Mesenteric fat pad (tissue), 1 donor: ENCODE data around the gene TRIM32. TPM values are rescaled to one million over a fixed set of nuclear protein-coding genes. Genes with fewer than 3 reads are reported as not detected.
"Not testable (repeated sequence)": the region's sequence is repeated elsewhere in the genome, so short reads cannot be mapped to it uniquely, and the experiment has no call there.

ENCODE experiments used
- DNase-seq: peaks from one replicate; pipeline ENCODE4 v3.0.0-alpha.2; 2020; ENCODE audit warnings: low spot score
- total RNA-seq: library from RNA; stranded (reverse); fragmentation: NEBNext Ultra II Directional; extraction: Animal tissue kit (Norgen Biotek cat#: 25700); gene quantifications from one replicate; pipeline ENCODE4 v1.2.1, GENCODE V29; 2021
- donor health status: DM: yes; HTN: yes; CAD: no.

Gene TRIM32
- total RNA-seq, 1 donor from 2014 or later: 19.8 TPM

- DNase-seq: no peak
These were observed 13.7 kb upstream of the TRIM32 start for GRCh38 chr9:116673375-116673774.

- DNase-seq: no peak
These were observed 12.7 kb upstream of the TRIM32 start for GRCh38 chr9:116674210-116674980.

GRCh38 chr9:116683535-116683934, 3.6 kb upstream of the TRIM32 start:
- DNase-seq: no peak

GRCh38 chr9:116685166-116685565, 1.9 kb upstream of the TRIM32 start:
- no peak for DNase-seq

- no peak for DNase-seq
These were observed 970 bp upstream of the TRIM32 start for GRCh38 chr9:116686135-116686534.

GRCh38 chr9:116686693-116687073, 422 bp upstream of the TRIM32 start:
- DNase-seq: no peak

- DNase-seq: no peak
These were observed 640 bp downstream of the TRIM32 start for GRCh38 chr9:116687754-116688135.

- DNase-seq: no peak
These were observed 1.8 kb downstream of the TRIM32 start for GRCh38 chr9:116688806-116689485.

- no peak for DNase-seq
These were observed 2.5 kb downstream of the TRIM32 start for GRCh38 chr9:116689486-116690032.

GRCh38 chr9:116690805-116691204, 3.7 kb downstream of the TRIM32 start:
- not testable (repeated sequence) for DNase-seq

GRCh38 chr9:116691607-116692006, 4.5 kb downstream of the TRIM32 start:
- DNase-seq: no peak

- DNase-seq: no peak
These were observed 5.5 kb downstream of the TRIM32 start for GRCh38 chr9:116692616-116693015.

- no peak for DNase-seq
These were observed 6.2 kb downstream of the TRIM32 start for GRCh38 chr9:116693233-116693731.

GRCh38 chr9:116694785-116695291, 7.7 kb downstream of the TRIM32 start:
- no peak for DNase-seq

GRCh38 chr9:116695438-116695837, 8.3 kb downstream of the TRIM32 start:
- DNase-seq: no peak

- no peak for DNase-seq
These were observed 10.3 kb downstream of the TRIM32 start for GRCh38 chr9:116697362-116697761.

GRCh38 chr9:116697887-116698286, 10.8 kb downstream of the TRIM32 start:
- DNase-seq: no peak

GRCh38 chr9:116700279-116700678, 13.2 kb downstream of the TRIM32 start:
- DNase-seq: no peak

- no peak for DNase-seq
These were observed 14.1 kb downstream of the TRIM32 start for GRCh38 chr9:116700882-116701865.

- DNase-seq: no peak
These were observed 15.0 kb downstream of the TRIM32 start for GRCh38 chr9:116701940-116702642.
